DND-41 (cell line): Measurements from ENCODE around the gene BFSP1.

Experiments used
- CTCF ChIP-seq: IDR thresholded peaks from 2 replicates; pipeline ENCODE4 v1.5.1; 2012; ENCODE audit warnings: borderline replicate concordance, low read length, moderate library complexity, mild to moderate bottlenecking; ENCODE audit not compliant: poor library complexity, severe bottlenecking; ENCODE audit errors: extremely low read depth
- EZH2 ChIP-seq: IDR thresholded peaks from 3 replicates; pipeline ENCODE4 v1.6.1; 2012; ENCODE audit warnings: borderline replicate concordance, low read depth, mild to moderate bottlenecking, moderate library complexity, low read length, inconsistent platforms; ENCODE audit not compliant: severe bottlenecking

- TF ChIP-seq CTCF (no peak), EZH2 (no peak)
Measured at GRCh38 chr20:17520583-17520982, 10.6 kb downstream of the BFSP1 start.
